ENCODE data around the gene LYSMD4. TPM values are rescaled to one million over a fixed set of nuclear protein-coding genes. Genes with fewer than 3 reads are reported as not detected.
A peak's percentile ranks its signal among the peaks of the same experiment; 100 is the strongest.

LYSMD4 gene
- total and polyA plus RNA-seq, 2 of the 13 experiments (the other 11 are each of a cell fraction or from before 2014, with no cell fraction given): 7.4 to 8.5 TPM

- TF ChIP-seq RNF219 (CRISPR knock-in tag; IDR thresholded peaks at IDR 0.05) (no peak), ZNF142 (CRISPR knock-in tag; IDR thresholded peaks at IDR 0.05) (no peak), TBP (CRISPR knock-in tag; IDR thresholded peaks at IDR 0.05) (no peak), MIXL1 (CRISPR knock-in tag; IDR thresholded peaks at IDR 0.05) (no peak), RFX1 (IDR thresholded peaks at IDR 0.05) (no peak), ZNF335 (CRISPR knock-in tag; IDR thresholded peaks at IDR 0.05) (no peak), KLF15 (CRISPR knock-in tag; IDR thresholded peaks at IDR 0.05; ENCODE audit: borderline replicate concordance) (no peak), GATAD2A (CRISPR knock-in tag; IDR thresholded peaks at IDR 0.05) (0 out of 2 replicates have a peak, but pooled peaks have one; percentile 24), ZNF503 (CRISPR knock-in tag; IDR thresholded peaks at IDR 0.05) (no peak)
- TF ChIP-seq, protein P1, sequence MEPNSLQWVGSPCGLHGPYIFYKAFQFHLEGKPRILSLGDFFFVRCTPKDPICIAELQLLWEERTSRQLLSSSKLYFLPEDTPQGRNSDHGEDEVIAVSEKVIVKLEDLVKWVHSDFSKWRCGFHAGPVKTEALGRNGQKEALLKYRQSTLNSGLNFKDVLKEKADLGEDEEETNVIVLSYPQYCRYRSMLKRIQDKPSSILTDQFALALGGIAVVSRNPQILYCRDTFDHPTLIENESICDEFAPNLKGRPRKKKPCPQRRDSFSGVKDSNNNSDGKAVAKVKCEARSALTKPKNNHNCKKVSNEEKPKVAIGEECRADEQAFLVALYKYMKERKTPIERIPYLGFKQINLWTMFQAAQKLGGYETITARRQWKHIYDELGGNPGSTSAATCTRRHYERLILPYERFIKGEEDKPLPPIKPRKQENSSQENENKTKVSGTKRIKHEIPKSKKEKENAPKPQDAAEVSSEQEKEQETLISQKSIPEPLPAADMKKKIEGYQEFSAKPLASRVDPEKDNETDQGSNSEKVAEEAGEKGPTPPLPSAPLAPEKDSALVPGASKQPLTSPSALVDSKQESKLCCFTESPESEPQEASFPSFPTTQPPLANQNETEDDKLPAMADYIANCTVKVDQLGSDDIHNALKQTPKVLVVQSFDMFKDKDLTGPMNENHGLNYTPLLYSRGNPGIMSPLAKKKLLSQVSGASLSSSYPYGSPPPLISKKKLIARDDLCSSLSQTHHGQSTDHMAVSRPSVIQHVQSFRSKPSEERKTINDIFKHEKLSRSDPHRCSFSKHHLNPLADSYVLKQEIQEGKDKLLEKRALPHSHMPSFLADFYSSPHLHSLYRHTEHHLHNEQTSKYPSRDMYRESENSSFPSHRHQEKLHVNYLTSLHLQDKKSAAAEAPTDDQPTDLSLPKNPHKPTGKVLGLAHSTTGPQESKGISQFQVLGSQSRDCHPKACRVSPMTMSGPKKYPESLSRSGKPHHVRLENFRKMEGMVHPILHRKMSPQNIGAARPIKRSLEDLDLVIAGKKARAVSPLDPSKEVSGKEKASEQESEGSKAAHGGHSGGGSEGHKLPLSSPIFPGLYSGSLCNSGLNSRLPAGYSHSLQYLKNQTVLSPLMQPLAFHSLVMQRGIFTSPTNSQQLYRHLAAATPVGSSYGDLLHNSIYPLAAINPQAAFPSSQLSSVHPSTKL (CRISPR knock-in tag; IDR thresholded peaks at IDR 0.05): peak; percentile 32; the same call in 1 of the 2 replicates
- TF ChIP-seq, protein P2, sequence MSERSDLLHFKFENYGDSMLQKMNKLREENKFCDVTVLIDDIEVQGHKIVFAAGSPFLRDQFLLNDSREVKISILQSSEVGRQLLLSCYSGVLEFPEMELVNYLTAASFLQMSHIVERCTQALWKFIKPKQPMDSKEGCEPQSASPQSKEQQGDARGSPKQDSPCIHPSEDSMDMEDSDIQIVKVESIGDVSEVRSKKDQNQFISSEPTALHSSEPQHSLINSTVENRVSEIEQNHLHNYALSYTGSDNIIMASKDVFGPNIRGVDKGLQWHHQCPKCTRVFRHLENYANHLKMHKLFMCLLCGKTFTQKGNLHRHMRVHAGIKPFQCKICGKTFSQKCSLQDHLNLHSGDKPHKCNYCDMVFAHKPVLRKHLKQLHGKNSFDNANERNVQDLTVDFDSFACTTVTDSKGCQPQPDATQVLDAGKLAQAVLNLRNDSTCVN (CRISPR knock-in tag; IDR thresholded peaks at IDR 0.05; ENCODE audit: borderline replicate concordance): no peak
- TF ChIP-seq, protein P3, sequence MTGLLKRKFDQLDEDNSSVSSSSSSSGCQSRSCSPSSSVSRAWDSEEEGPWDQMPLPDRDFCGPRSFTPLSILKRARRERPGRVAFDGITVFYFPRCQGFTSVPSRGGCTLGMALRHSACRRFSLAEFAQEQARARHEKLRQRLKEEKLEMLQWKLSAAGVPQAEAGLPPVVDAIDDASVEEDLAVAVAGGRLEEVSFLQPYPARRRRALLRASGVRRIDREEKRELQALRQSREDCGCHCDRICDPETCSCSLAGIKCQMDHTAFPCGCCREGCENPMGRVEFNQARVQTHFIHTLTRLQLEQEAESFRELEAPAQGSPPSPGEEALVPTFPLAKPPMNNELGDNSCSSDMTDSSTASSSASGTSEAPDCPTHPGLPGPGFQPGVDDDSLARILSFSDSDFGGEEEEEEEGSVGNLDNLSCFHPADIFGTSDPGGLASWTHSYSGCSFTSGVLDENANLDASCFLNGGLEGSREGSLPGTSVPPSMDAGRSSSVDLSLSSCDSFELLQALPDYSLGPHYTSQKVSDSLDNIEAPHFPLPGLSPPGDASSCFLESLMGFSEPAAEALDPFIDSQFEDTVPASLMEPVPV (CRISPR knock-in tag; IDR thresholded peaks at IDR 0.05): no peak
Observed at GRCh38 chr15:99763827-99764226, 30.6 kb upstream of the LYSMD4 start (continued).

Data from HepG2 (cell line).